NCI-H748 (cell line): ENCODE results near the gene SCAF8.
"Not testable (repeated sequence)": the region's sequence is repeated elsewhere in the genome, so short reads cannot be mapped to it uniquely, and the experiment has no call there.

Source experiments
- DNase-seq: peaks from one replicate; lab custom pipeline; 2025; ENCODE audit not compliant: unreplicated experiment; lab: John Stamatoyannopoulos, UW

The SCAF8 gene

GRCh38 chr6:154732538-154733182 lies 556 bp upstream of the SCAF8 start:
- peak; percentile 79 for DNase-seq

GRCh38 chr6:154733626-154734382 lies 588 bp downstream of the SCAF8 start:
- peak; percentile 98 for DNase-seq

- DNase-seq, result no peak
These were observed 3.5 kb downstream of the SCAF8 start for GRCh38 chr6:154736618-154737259.

GRCh38 chr6:154737424-154737823 lies 4.2 kb downstream of the SCAF8 start:
- DNase-seq, result no peak

GRCh38 chr6:154738551-154738961 lies 5.3 kb downstream of the SCAF8 start:
- no peak for DNase-seq

- no peak for DNase-seq
These were observed 7.4 kb downstream of the SCAF8 start for GRCh38 chr6:154740658-154741057.

- DNase-seq, result no peak
These were observed 9.7 kb downstream of the SCAF8 start for GRCh38 chr6:154742891-154743290.

GRCh38 chr6:154744029-154744745 lies 11.0 kb downstream of the SCAF8 start:
- not testable (repeated sequence) for DNase-seq

GRCh38 chr6:154745243-154745642 lies 12.0 kb downstream of the SCAF8 start:
- no peak for DNase-seq

- peak; percentile 61 for DNase-seq
These were observed 16.1 kb downstream of the SCAF8 start for GRCh38 chr6:154749341-154749740.

- no peak for DNase-seq
These were observed 18.0 kb downstream of the SCAF8 start for GRCh38 chr6:154751011-154751800.

- DNase-seq, result no peak
These were observed 18.8 kb downstream of the SCAF8 start for GRCh38 chr6:154752022-154752421.

- DNase-seq, result no peak
These were observed 20.9 kb downstream of the SCAF8 start for GRCh38 chr6:154754152-154754551.

GRCh38 chr6:154757352-154758050 lies 24.3 kb downstream of the SCAF8 start:
- no peak for DNase-seq

- DNase-seq, result no peak
These were observed 24.9 kb downstream of the SCAF8 start for GRCh38 chr6:154758125-154758524.

- no peak for DNase-seq
These were observed 30.4 kb downstream of the SCAF8 start for GRCh38 chr6:154763650-154764049.

- no peak for DNase-seq
These were observed 32.1 kb downstream of the SCAF8 start for GRCh38 chr6:154765273-154765672.

GRCh38 chr6:154766288-154766687 lies 33.1 kb downstream of the SCAF8 start:
- no peak for DNase-seq

GRCh38 chr6:154767003-154767723 lies 33.9 kb downstream of the SCAF8 start:
- DNase-seq, result no peak
